ENCODE measurements around the gene MAPK7. TPM values are rescaled to one million over a fixed set of nuclear protein-coding genes. Genes with fewer than 3 reads are reported as not detected.

Gene MAPK7
- total RNA-seq, 2 donors from 2014 or later: 22.3 to 43.1 TPM

GRCh38 chr17:19341641-19342610, 36.4 kb upstream of the MAPK7 start:
- Histone ChIP-seq H3K9me3 (no peaks in the 10 kb centered on the region), H3K27me3 (replicated peaks; ENCODE audit: insufficient read depth) (no peaks in the 10 kb centered on the region), H3K4me1 (replicated peaks) (peaks cover 11% of the 10 kb centered on the region), H3K4me3 (no peak overlapping the region), H3K36me3 (no peaks in the 10 kb centered on the region), H3K27ac (no peak overlapping the region)
- WGBS: 50% methylated on average over 20 of the region's 20 CpGs
- intact Hi-C loops (cut with DNase I): no loop called here
- DNase-seq (ENCODE audit: low spot score): no peak
- no peak for TF ChIP-seq POLR2AphosphoS5 (IDR thresholded peaks at IDR 0.05)
- no peak for TF ChIP-seq POLR2A (IDR thresholded peaks at IDR 0.05)
- TF ChIP-seq CTCF (IDR thresholded peaks at IDR 0.05): no peak

GRCh38 chr17:19342611-19343255, 35.6 kb upstream of the MAPK7 start:
- no peak overlapping the region for H3K4me3 ChIP-seq
- intact Hi-C loops (cut with DNase I): no loop called here
- H3K36me3 ChIP-seq: no peaks in the 10 kb centered on the region
- peaks cover 12% of the 10 kb centered on the region for H3K4me1 ChIP-seq (replicated peaks)
- H3K27me3 ChIP-seq (replicated peaks; ENCODE audit: insufficient read depth): no peaks in the 10 kb centered on the region
- DNase-seq (ENCODE audit: low spot score): no peak
- 57% methylated on average over 7 of the region's 7 CpGs for WGBS
- no peaks in the 10 kb centered on the region for H3K9me3 ChIP-seq
- TF ChIP-seq POLR2AphosphoS5 (IDR thresholded peaks at IDR 0.05) (no peak), POLR2A (IDR thresholded peaks at IDR 0.05) (no peak), CTCF (IDR thresholded peaks at IDR 0.05) (no peak)
- H3K27ac ChIP-seq: no peak overlapping the region

GRCh38 chr17:19343256-19343630, 35.1 kb upstream of the MAPK7 start:
- DNase-seq (ENCODE audit: low spot score): no peak
- H3K4me1 ChIP-seq (replicated peaks): peaks cover 12% of the 10 kb centered on the region
- no peaks in the 10 kb centered on the region for H3K9me3 ChIP-seq
- no peak overlapping the region for H3K27ac ChIP-seq
- no peak overlapping the region for H3K4me3 ChIP-seq
- TF ChIP-seq POLR2A (IDR thresholded peaks at IDR 0.05) (no peak), CTCF (IDR thresholded peaks at IDR 0.05) (no peak), POLR2AphosphoS5 (IDR thresholded peaks at IDR 0.05) (no peak)
- intact Hi-C loops (cut with DNase I): no loop called here
- no peaks in the 10 kb centered on the region for H3K36me3 ChIP-seq
- no peaks in the 10 kb centered on the region for H3K27me3 ChIP-seq (replicated peaks; ENCODE audit: insufficient read depth)
- 89% methylated on average over 7 of the region's 7 CpGs for WGBS

GRCh38 chr17:19343671-19344151, 34.6 kb upstream of the MAPK7 start:
- H3K27ac ChIP-seq: no peak overlapping the region
- H3K36me3 ChIP-seq: no peaks in the 10 kb centered on the region
- 84% methylated on average over 13 of the region's 13 CpGs for WGBS
- intact Hi-C loops (cut with DNase I): no loop called here
- no peak for DNase-seq (ENCODE audit: low spot score)
- TF ChIP-seq CTCF (IDR thresholded peaks at IDR 0.05) (no peak), POLR2A (IDR thresholded peaks at IDR 0.05) (no peak), POLR2AphosphoS5 (IDR thresholded peaks at IDR 0.05) (no peak)
- H3K9me3 ChIP-seq: no peaks in the 10 kb centered on the region
- H3K4me1 ChIP-seq (replicated peaks): peaks cover 12% of the 10 kb centered on the region
- no peak overlapping the region for H3K4me3 ChIP-seq
- H3K27me3 ChIP-seq (replicated peaks; ENCODE audit: insufficient read depth): no peaks in the 10 kb centered on the region

Data from prostate gland (tissue), 2 donors.